Ovary (tissue), 9 donors: Measurements from ENCODE around the gene MAP2K1. TPM values are rescaled to one million over a fixed set of nuclear protein-coding genes. Genes with fewer than 3 reads are reported as not detected.

Source experiments
- DNase-seq, 5 donors: peaks; one replicate each; pipeline ENCODE4 v3.0.0-alpha.2; 2019 to 2020
- H3K27ac ChIP-seq, 2 donors: fragments of 200-600 bp; one replicate each; pipeline versions ENCODE4 v1.5.1 to v1.8.0; 2019 to 2022
- H3K27me3 ChIP-seq: fragments of 200-600 bp; one replicate; pipeline ENCODE4 v1.8.0; 2022
- H3K36me3 ChIP-seq: fragments of 200-600 bp; sonication (generic); one replicate; pipeline ENCODE4 v1.5.1; 2019
- H3K4me1 ChIP-seq: one replicate; pipeline ENCODE4 v1.8.1; 2013; ENCODE audit warnings: mild to moderate bottlenecking, moderate library complexity; ENCODE audit not compliant: insufficient read depth
- H3K4me3 ChIP-seq: fragments of 200-600 bp; sonication (generic); one replicate; pipeline ENCODE4 v1.5.1; 2017
- H3K9me3 ChIP-seq, 2 donors: fragments of 200-600 bp in 1 of 2; sonication (generic) in 1 of 2; one replicate each; pipeline versions ENCODE4 v1.5.1 to v1.8.1; 2013 to 2019; ENCODE audit warnings: mild to moderate bottlenecking in 1 of 2, moderate library complexity in 1 of 2
- CTCF ChIP-seq, 3 donors: fragments of 450-650 bp in 2 of 3; fragments of 200-600 bp in 1 of 3; IDR thresholded peaks; one replicate each; pipeline versions ENCODE4 v1.5.1 to v1.8.0; 2016 to 2022; ENCODE audit warnings: antibody characterized with exemption in 3 of 3, mild to moderate bottlenecking in 1 of 3
- EP300 ChIP-seq: sonication (generic); formaldehyde crosslinking; IDR thresholded peaks from one replicate; pipeline ENCODE4 v1.6.1; 2017; ENCODE audit warnings: antibody characterized with exemption
- POLR2A ChIP-seq: fragments of 450-650 bp; IDR thresholded peaks from one replicate; pipeline ENCODE4 v1.6.1; 2017; ENCODE audit warnings: antibody characterized with exemption, mild to moderate bottlenecking, moderate library complexity
- WGBS, 3 donors: extraction: QIAGEN DNeasy Blood & Tissue Kit in 1 of 3; methylation state at CpG; one replicate each; pipeline versions ENCODE4 v1.1.5 to v1.1.7; 2013 to 2017; 5-methylcytosine and 5-hydroxymethylcytosine counted together
- intact Hi-C, 4 donors: fragments of 100-400 bp; cut with DNase I; formaldehyde crosslinking; loops; one replicate each; pipeline versions ENCODE4 v1.11.0 to v1.15.1; 2022 to 2023
- polyA plus RNA-seq, 2 donors: library from polyadenylated mRNA; stranded (reverse); fragments of 200-250 nt in 1 of 2; fragments of 350-450 nt in 1 of 2; fragmentation: Illumina TruSeq in 1 of 2; extraction: RNeasy Lipid Tissue Mini Kit (QIAGEN cat#74804) in 1 of 2; gene quantifications; one replicate each; pipeline ENCODE4 v1.2.3, GENCODE V29; 2013 to 2014
- total RNA-seq, 7 donors: library from RNA; depleted of rRNA in 2 of 7; stranded (reverse); fragments of >200 nt in 2 of 7; fragmentation: NEBNext Ultra II Directional in 3 of 7; extraction: Animal tissue kit (Norgen Biotek cat#: 25700) in 3 of 7; gene quantifications; one replicate each; pipeline versions ENCODE4 v1.1.0 to v1.2.4, GENCODE V29; 2016 to 2023
- donor health status: DM: no; HTN: no; CAD: no; lungs with moderate emphysema.
- donor health status: DM: no; HTN: no; CAD: no.
- donor health status: Bipolar disorder and iron deficiency.
- donor health status: DM: yes; HTN: yes; CAD: no.
- donor health status: DM: no; HTN: no; CAD: no.
- donor health status: DM: yes; HTN: yes; CAD: no.

MAP2K1 gene
- total and polyA plus RNA-seq, 9 donors: 21.6 to 44.8 (median 34.3) TPM

- intact Hi-C loops: no loop called here
- TF ChIP-seq EP300: no peak
- TF ChIP-seq POLR2A: no peak
- TF ChIP-seq CTCF (IDR thresholded peaks at IDR 0.05): no peak
- Histone ChIP-seq H3K27ac (no peak overlapping the region), H3K4me1 (peaks cover 2% of the 10 kb centered on the region), H3K36me3 (no peaks in the 10 kb centered on the region), H3K9me3 (no peaks in the 10 kb centered on the region), H3K27me3 (no peaks in the 10 kb centered on the region), H3K4me3 (no peak overlapping the region)
- DNase-seq: no peak
- WGBS, 3 donors: 93 to 97% (median 96%) methylated on average over 8 of the region's 8 CpGs
These were observed 22.1 kb downstream of the MAP2K1 start for GRCh38 chr15:66408675-66409282.

GRCh38 chr15:66409565-66410108, 22.9 kb downstream of the MAP2K1 start:
- no peak for DNase-seq
- intact Hi-C loops: no loop called here
- Histone ChIP-seq H3K27me3 (no peaks in the 10 kb centered on the region), H3K4me1 (no peaks in the 10 kb centered on the region), H3K4me3 (no peak overlapping the region), H3K36me3 (no peaks in the 10 kb centered on the region), H3K27ac (no peak overlapping the region), H3K9me3 (no peaks in the 10 kb centered on the region)
- TF ChIP-seq EP300 (no peak), POLR2A (no peak), CTCF (IDR thresholded peaks at IDR 0.05) (no peak)
- WGBS, 3 donors: 79 to 88% (median 87%) methylated on average over 3 of the region's 3 CpGs

- no peaks in the 10 kb centered on the region for H3K4me1 ChIP-seq
- TF ChIP-seq CTCF (IDR thresholded peaks at IDR 0.05): no peak
- TF ChIP-seq EP300: no peak
- no peak for TF ChIP-seq POLR2A
- H3K27me3 ChIP-seq: no peaks in the 10 kb centered on the region
- H3K9me3 ChIP-seq: no peaks in the 10 kb centered on the region
- no peak for DNase-seq
- H3K36me3 ChIP-seq: no peaks in the 10 kb centered on the region
- no peak overlapping the region for H3K27ac ChIP-seq
- no peak overlapping the region for H3K4me3 ChIP-seq
- intact Hi-C loops: no loop called here
These were observed 24.5 kb downstream of the MAP2K1 start for GRCh38 chr15:66411190-66411589.

- TF ChIP-seq POLR2A: no peak
- no peak for TF ChIP-seq EP300
- no peak for TF ChIP-seq CTCF (IDR thresholded peaks at IDR 0.05)
- WGBS, 3 donors: 52 to 64% (median 53%) methylated on average over 3 of the region's 3 CpGs
- intact Hi-C loops: no loop called here
These were observed 25.5 kb downstream of the MAP2K1 start for GRCh38 chr15:66412220-66412619.

More at GRCh38 chr15:66412220-66412619, 25.5 kb downstream of the MAP2K1 start:
- no peak overlapping the region for H3K27ac ChIP-seq
- no peaks in the 10 kb centered on the region for H3K36me3 ChIP-seq
- no peak overlapping the region for H3K4me3 ChIP-seq
- no peak for DNase-seq
- H3K4me1 ChIP-seq: peaks cover under 1% of the 10 kb centered on the region
- no peaks in the 10 kb centered on the region for H3K27me3 ChIP-seq
- no peaks in the 10 kb centered on the region for H3K9me3 ChIP-seq
